Measurements from ENCODE around the gene LGR6. TPM values are rescaled to one million over a fixed set of nuclear protein-coding genes. Genes with fewer than 3 reads are reported as not detected.

The LGR6 gene
- total RNA-seq, 1 experiment from 2014 or later: not detected

DNA sequence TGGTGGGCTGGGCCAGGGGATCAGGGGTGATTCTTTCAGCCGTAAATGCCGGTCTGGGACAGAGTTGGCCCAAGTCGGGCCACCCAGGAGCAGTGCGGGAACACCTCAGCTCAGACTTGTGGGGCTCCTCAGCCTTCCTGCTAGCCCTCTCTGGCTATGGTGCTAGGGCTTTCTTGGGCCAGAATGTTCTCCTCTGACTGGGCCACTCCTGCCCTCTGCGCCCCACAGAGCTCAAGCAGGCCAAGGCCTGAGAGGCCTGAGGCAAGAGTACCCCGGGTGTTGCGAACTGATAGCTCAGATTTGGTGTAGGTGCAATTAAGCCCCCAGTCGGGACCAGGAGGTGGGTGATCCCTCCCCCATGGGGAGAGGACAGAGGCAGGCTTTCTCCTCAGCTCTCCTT, 51.8 kb downstream of the LGR6 start:
- Histone ChIP-seq H3K27ac (ENCODE audit: low read length) (no peak overlapping the region), H3K9me3 (ENCODE audit: low read length) (no peaks in the 10 kb centered on the region), H4K20me1 (ENCODE audit: insufficient read depth, low read depth, low read length) (no peaks in the 10 kb centered on the region), H3K4me1 (ENCODE audit: low read length) (peaks cover 3% of the 10 kb centered on the region; the same call in 1 of the 2 replicates), H2AFZ (ENCODE audit: low read length) (no peak overlapping the region), H3K79me2 (ENCODE audit: low read length) (no peaks in the 10 kb centered on the region), H3K4me2 (ENCODE audit: low read depth, low read length, poor library complexity, severe bottlenecking) (no peak overlapping the region), H3K27me3 (ENCODE audit: low read length) (no peaks in the 10 kb centered on the region), H3K36me3 (ENCODE audit: insufficient read depth, low read length) (no peaks in the 10 kb centered on the region), H3K9ac (ENCODE audit: low read length) (no peak overlapping the region), H3K9me2 (replicated peaks; ENCODE audit: insufficient read depth, low read length) (no peaks in the 10 kb centered on the region), H3K4me3 (ENCODE audit: low read length) (no peak overlapping the region)
- no peak for DNase-seq

DNA sequence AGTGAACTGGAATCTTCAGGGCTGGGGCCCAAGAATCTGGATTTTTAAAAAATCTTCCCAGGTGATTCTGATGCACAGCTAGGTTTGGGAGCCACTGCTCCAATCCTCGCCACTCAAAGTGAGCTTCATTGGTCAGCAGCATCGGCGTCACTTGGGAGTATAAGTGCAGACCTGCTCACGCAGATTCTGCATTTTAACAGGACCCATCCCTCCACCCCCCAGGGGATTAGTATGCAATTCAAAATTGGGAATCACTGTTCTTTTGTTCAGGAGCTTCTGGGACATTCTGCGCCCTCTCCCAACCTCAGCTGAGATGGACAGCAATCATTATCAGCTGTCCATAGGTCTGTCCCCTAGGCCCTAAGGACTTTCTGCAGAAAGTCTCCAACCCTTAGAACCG, 53.5 kb downstream of the LGR6 start:
- no peaks in the 10 kb centered on the region for H3K27me3 ChIP-seq (ENCODE audit: low read length)
- H3K4me1 ChIP-seq (ENCODE audit: low read length): peaks cover 3% of the 10 kb centered on the region; the same call in 1 of the 2 replicates
- H3K9ac ChIP-seq (ENCODE audit: low read length): no peak overlapping the region
- H3K36me3 ChIP-seq (ENCODE audit: insufficient read depth, low read length): no peaks in the 10 kb centered on the region
- no peaks in the 10 kb centered on the region for H4K20me1 ChIP-seq (ENCODE audit: insufficient read depth, low read depth, low read length)
- H3K9me3 ChIP-seq (ENCODE audit: low read length): no peaks in the 10 kb centered on the region
- H2AFZ ChIP-seq (ENCODE audit: low read length): no peak overlapping the region
- H3K4me3 ChIP-seq (ENCODE audit: low read length): no peak overlapping the region
- no peak for DNase-seq
- H3K79me2 ChIP-seq (ENCODE audit: low read length): no peaks in the 10 kb centered on the region
- no peaks in the 10 kb centered on the region for H3K9me2 ChIP-seq (replicated peaks; ENCODE audit: insufficient read depth, low read length)
- H3K4me2 ChIP-seq (ENCODE audit: low read depth, low read length, poor library complexity, severe bottlenecking): no peak overlapping the region
- no peak overlapping the region for H3K27ac ChIP-seq (ENCODE audit: low read length)

DNA sequence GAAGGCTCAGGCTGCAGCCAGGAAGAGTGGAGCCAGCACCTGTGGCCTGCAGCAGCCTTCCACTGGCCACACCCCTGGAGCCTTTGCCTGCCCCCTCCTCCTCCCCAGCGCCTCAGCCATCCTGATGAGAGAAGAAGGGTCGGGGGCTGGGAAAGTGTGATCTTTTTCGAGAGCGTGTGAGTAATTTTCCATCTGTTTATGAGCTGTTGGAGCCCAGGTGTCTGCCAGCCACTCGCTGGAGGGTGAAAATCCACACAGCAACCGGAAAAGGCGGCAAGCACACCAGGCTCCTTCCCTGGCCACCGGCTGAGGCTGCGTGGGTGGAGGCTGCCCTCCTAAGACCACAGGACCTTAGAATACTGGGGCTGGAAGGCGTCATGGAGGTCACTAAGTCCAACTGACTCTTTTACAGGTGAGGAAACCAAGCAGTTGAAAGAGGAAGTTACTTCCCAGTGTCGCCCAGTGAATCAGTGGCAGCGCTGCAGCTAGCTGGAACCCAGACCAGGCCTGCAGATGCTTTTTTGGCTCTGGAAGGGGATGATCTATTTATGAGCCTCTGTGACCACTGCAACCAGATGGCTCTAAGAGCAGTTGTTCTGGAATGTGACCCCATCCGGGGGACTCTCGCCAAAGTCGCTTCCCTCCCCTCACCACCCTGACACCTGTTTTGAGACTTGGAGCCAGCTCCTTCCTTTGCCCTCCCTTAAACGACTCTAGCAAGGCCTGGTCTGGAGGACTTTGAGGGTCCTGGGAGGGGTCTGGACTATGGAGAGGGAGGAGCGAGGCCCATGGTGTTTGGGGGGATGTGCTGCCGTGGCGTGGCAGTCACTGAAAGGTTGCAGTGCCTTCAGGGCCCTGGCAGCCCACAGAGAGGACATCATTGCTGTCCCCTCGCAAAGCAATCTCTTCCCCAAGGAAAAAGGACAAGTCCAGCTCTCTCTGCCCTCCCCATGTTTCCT, 54.5 kb downstream of the LGR6 start:
- H2AFZ ChIP-seq (ENCODE audit: low read length): no peak overlapping the region
- H3K36me3 ChIP-seq (ENCODE audit: insufficient read depth, low read length): no peaks in the 10 kb centered on the region
- no peak overlapping the region for H3K9ac ChIP-seq (ENCODE audit: low read length)
- no peaks in the 10 kb centered on the region for H3K9me3 ChIP-seq (ENCODE audit: low read length)
- H3K4me2 ChIP-seq (ENCODE audit: low read depth, low read length, poor library complexity, severe bottlenecking): no peak overlapping the region
- H4K20me1 ChIP-seq (ENCODE audit: insufficient read depth, low read depth, low read length): no peaks in the 10 kb centered on the region
- no peaks in the 10 kb centered on the region for H3K9me2 ChIP-seq (replicated peaks; ENCODE audit: insufficient read depth, low read length)
- H3K27me3 ChIP-seq (ENCODE audit: low read length): no peaks in the 10 kb centered on the region
- DNase-seq: no peak
- H3K79me2 ChIP-seq (ENCODE audit: low read length): no peaks in the 10 kb centered on the region
- H3K4me3 ChIP-seq (ENCODE audit: low read length): no peak overlapping the region
- no peak overlapping the region for H3K27ac ChIP-seq (ENCODE audit: low read length)
- H3K4me1 ChIP-seq (ENCODE audit: low read length): peaks cover 3% of the 10 kb centered on the region; the same call in 1 of the 2 replicates

GRCh38 chr1:202248861-202249260, 55.3 kb downstream of the LGR6 start:
- H3K79me2 ChIP-seq (ENCODE audit: low read length): no peaks in the 10 kb centered on the region
- DNase-seq: no peak
- no peak overlapping the region for H3K4me2 ChIP-seq (ENCODE audit: low read depth, low read length, poor library complexity, severe bottlenecking)
- no peaks in the 10 kb centered on the region for H3K9me3 ChIP-seq (ENCODE audit: low read length)
- H3K9me2 ChIP-seq (replicated peaks; ENCODE audit: insufficient read depth, low read length): no peaks in the 10 kb centered on the region
- H3K4me3 ChIP-seq (ENCODE audit: low read length): no peak overlapping the region
- H3K36me3 ChIP-seq (ENCODE audit: insufficient read depth, low read length): no peaks in the 10 kb centered on the region
- H3K9ac ChIP-seq (ENCODE audit: low read length): no peak overlapping the region
- no peaks in the 10 kb centered on the region for H4K20me1 ChIP-seq (ENCODE audit: insufficient read depth, low read depth, low read length)
- no peak overlapping the region for H3K27ac ChIP-seq (ENCODE audit: low read length)
- no peaks in the 10 kb centered on the region for H3K27me3 ChIP-seq (ENCODE audit: low read length)
- H3K4me1 ChIP-seq (ENCODE audit: low read length): peaks cover 3% of the 10 kb centered on the region; the same call in 1 of the 2 replicates
- no peak overlapping the region for H2AFZ ChIP-seq (ENCODE audit: low read length)

GRCh38 chr1:202249436-202249835, 55.8 kb downstream of the LGR6 start:
- DNase-seq: no peak
- H3K4me1 ChIP-seq (ENCODE audit: low read length): peaks cover 7% of the 10 kb centered on the region
- H3K4me3 ChIP-seq (ENCODE audit: low read length): no peak overlapping the region
- no peaks in the 10 kb centered on the region for H3K36me3 ChIP-seq (ENCODE audit: insufficient read depth, low read length)
- H3K79me2 ChIP-seq (ENCODE audit: low read length): no peaks in the 10 kb centered on the region
- H3K4me2 ChIP-seq (ENCODE audit: low read depth, low read length, poor library complexity, severe bottlenecking): no peak overlapping the region
- no peaks in the 10 kb centered on the region for H3K27me3 ChIP-seq (ENCODE audit: low read length)
- H3K9me3 ChIP-seq (ENCODE audit: low read length): no peaks in the 10 kb centered on the region
- H2AFZ ChIP-seq (ENCODE audit: low read length): no peak overlapping the region
- H3K9ac ChIP-seq (ENCODE audit: low read length): no peak overlapping the region
- no peaks in the 10 kb centered on the region for H4K20me1 ChIP-seq (ENCODE audit: insufficient read depth, low read depth, low read length)
- H3K9me2 ChIP-seq (replicated peaks; ENCODE audit: insufficient read depth, low read length): no peaks in the 10 kb centered on the region
- no peak overlapping the region for H3K27ac ChIP-seq (ENCODE audit: low read length)

GRCh38 chr1:202249846-202250245, 56.2 kb downstream of the LGR6 start:
- H3K27ac ChIP-seq (ENCODE audit: low read length): no peak overlapping the region
- H3K9ac ChIP-seq (ENCODE audit: low read length): no peak overlapping the region
- no peaks in the 10 kb centered on the region for H3K36me3 ChIP-seq (ENCODE audit: insufficient read depth, low read length)
- no peak overlapping the region for H2AFZ ChIP-seq (ENCODE audit: low read length)
- H3K27me3 ChIP-seq (ENCODE audit: low read length): no peaks in the 10 kb centered on the region
- no peak for DNase-seq
- no peaks in the 10 kb centered on the region for H3K9me3 ChIP-seq (ENCODE audit: low read length)
- peaks cover 9% of the 10 kb centered on the region for H3K4me1 ChIP-seq (ENCODE audit: low read length)
- H3K4me3 ChIP-seq (ENCODE audit: low read length): no peak overlapping the region
- no peak overlapping the region for H3K4me2 ChIP-seq (ENCODE audit: low read depth, low read length, poor library complexity, severe bottlenecking)
- H3K9me2 ChIP-seq (replicated peaks; ENCODE audit: insufficient read depth, low read length): no peaks in the 10 kb centered on the region
- H3K79me2 ChIP-seq (ENCODE audit: low read length): no peaks in the 10 kb centered on the region
- H4K20me1 ChIP-seq (ENCODE audit: insufficient read depth, low read depth, low read length): no peaks in the 10 kb centered on the region

GRCh38 chr1:202250982-202251381, 57.4 kb downstream of the LGR6 start:
- Histone ChIP-seq H3K36me3 (ENCODE audit: insufficient read depth, low read length) (no peaks in the 10 kb centered on the region), H3K9me3 (ENCODE audit: low read length) (no peaks in the 10 kb centered on the region), H3K79me2 (ENCODE audit: low read length) (no peaks in the 10 kb centered on the region), H3K27ac (ENCODE audit: low read length) (no peak overlapping the region), H3K4me1 (ENCODE audit: low read length) (peaks cover 7% of the 10 kb centered on the region), H3K4me3 (ENCODE audit: low read length) (no peak overlapping the region), H3K9ac (ENCODE audit: low read length) (no peak overlapping the region), H3K4me2 (ENCODE audit: low read depth, low read length, poor library complexity, severe bottlenecking) (no peak overlapping the region), H4K20me1 (ENCODE audit: insufficient read depth, low read depth, low read length) (no peaks in the 10 kb centered on the region), H3K9me2 (replicated peaks; ENCODE audit: insufficient read depth, low read length) (no peaks in the 10 kb centered on the region), H3K27me3 (ENCODE audit: low read length) (no peaks in the 10 kb centered on the region), H2AFZ (ENCODE audit: low read length) (no peak overlapping the region)
- DNase-seq: no peak

DNA sequence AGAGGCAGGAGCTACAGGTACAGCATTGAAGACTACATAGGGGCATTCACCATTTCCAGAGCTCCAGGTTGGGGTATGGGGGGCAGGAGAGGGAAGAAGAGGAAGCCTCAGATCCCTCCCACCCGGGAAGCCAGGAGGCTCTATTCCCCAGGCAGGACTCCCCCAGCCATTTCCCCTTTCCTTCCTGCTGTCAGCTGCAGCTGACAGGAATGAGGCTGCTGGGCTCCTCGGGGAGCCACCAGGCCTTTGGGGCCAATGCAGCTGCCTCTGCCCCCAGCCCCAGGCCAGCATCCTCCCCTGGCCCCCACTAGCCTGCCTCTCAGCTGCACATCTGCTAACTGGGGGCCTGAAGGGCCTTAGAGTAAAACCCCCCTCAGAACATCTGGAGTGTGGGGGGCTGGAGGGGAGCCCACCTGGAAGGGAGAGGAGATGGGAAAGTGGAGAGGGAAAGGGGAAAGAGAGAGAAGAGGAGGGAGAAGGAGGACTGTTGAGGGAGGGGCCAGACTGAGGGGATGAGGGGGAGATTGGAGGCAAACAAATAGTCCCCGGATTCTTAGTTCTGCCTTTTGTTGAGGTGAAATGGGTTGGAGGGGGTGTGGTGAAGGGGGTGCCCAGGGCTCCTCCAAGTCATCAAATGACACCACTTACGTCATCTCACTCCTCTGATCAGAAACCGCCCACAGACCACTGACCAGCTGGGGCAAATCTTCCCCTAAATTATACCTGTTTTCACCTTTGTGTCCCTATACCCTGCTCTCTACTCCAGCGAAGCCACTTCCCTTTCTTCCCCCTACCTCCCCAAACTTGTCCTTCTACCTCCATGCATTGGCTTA, 58.0 kb downstream of the LGR6 start:
- Histone ChIP-seq H3K79me2 (ENCODE audit: low read length) (no peaks in the 10 kb centered on the region), H3K27me3 (ENCODE audit: low read length) (no peaks in the 10 kb centered on the region)
- DNase-seq: no peak

More for the DNA sequence above, 58.0 kb downstream of the LGR6 start:
- Histone ChIP-seq H4K20me1 (ENCODE audit: insufficient read depth, low read depth, low read length) (no peaks in the 10 kb centered on the region), H3K9me3 (ENCODE audit: low read length) (no peaks in the 10 kb centered on the region), H3K9ac (ENCODE audit: low read length) (no peak overlapping the region), H3K36me3 (ENCODE audit: insufficient read depth, low read length) (no peaks in the 10 kb centered on the region), H3K27ac (ENCODE audit: low read length) (no peak overlapping the region), H3K9me2 (replicated peaks; ENCODE audit: insufficient read depth, low read length) (no peaks in the 10 kb centered on the region), H2AFZ (ENCODE audit: low read length) (no peak overlapping the region), H3K4me3 (ENCODE audit: low read length) (no peak overlapping the region), H3K4me1 (ENCODE audit: low read length) (peaks cover 7% of the 10 kb centered on the region), H3K4me2 (ENCODE audit: low read depth, low read length, poor library complexity, severe bottlenecking) (no peak overlapping the region)

All from Karpas-422 (cell line).